ENCODE data around the gene CCDC197.

Gene CCDC197

GRCh38 chr14:94051115-94051514 is 54.0 kb downstream of the CCDC197 start:
- no peak for DNase-seq
- Histone ChIP-seq H3K36me3 (ENCODE audit: insufficient read depth, low read length) (peaks cover 97% of the 10 kb centered on the region), H3K9ac (ENCODE audit: low read depth, low read length) (no peak overlapping the region), H3K4me1 (ENCODE audit: insufficient read depth, low read length) (no peaks in the 10 kb centered on the region), H3K27ac (ENCODE audit: low read length) (no peak overlapping the region), H2AFZ (ENCODE audit: low read depth, low read length) (no peak overlapping the region), H3K4me2 (ENCODE audit: insufficient read depth, low read length) (no peak overlapping the region), H3K79me2 (ENCODE audit: insufficient read depth, low read length) (no peaks in the 10 kb centered on the region), H3K27me3 (ENCODE audit: insufficient read depth, low read length, poor library complexity) (no peaks in the 10 kb centered on the region), H3K4me3 (ENCODE audit: low read depth in 1 of 2, low read length in 2 of 2) (no peak overlapping the region), H3K9me3 (ENCODE audit: insufficient read depth, low read length, severe bottlenecking) (no peaks in the 10 kb centered on the region), H4K20me1 (ENCODE audit: insufficient read depth, low read length) (peaks cover 24% of the 10 kb centered on the region)
- no peak for TF ChIP-seq EZH2 (IDR thresholded peaks at IDR 0.05; ENCODE audit: borderline replicate concordance, low read depth, low read length, severe bottlenecking)
- TF ChIP-seq CTCF (IDR thresholded peaks at IDR 0.05; ENCODE audit: borderline replicate concordance, extremely low read depth, low read length, poor library complexity, severe bottlenecking): peak; percentile 49
- no peak for ATAC-seq (ENCODE audit: insufficient read depth, low read depth)

GRCh38 chr14:94051779-94052178 is 54.7 kb downstream of the CCDC197 start:
- H3K27ac ChIP-seq (ENCODE audit: low read length): no peak overlapping the region
- TF ChIP-seq EZH2 (IDR thresholded peaks at IDR 0.05; ENCODE audit: borderline replicate concordance, low read depth, low read length, severe bottlenecking) (no peak), CTCF (IDR thresholded peaks at IDR 0.05; ENCODE audit: borderline replicate concordance, extremely low read depth, low read length, poor library complexity, severe bottlenecking) (no peak)
- no peak overlapping the region for H2AFZ ChIP-seq (ENCODE audit: low read depth, low read length)
- DNase-seq: no peak
- no peak overlapping the region for H3K9ac ChIP-seq (ENCODE audit: low read depth, low read length)
- peaks cover 97% of the 10 kb centered on the region for H3K36me3 ChIP-seq (ENCODE audit: insufficient read depth, low read length)
- H4K20me1 ChIP-seq (ENCODE audit: insufficient read depth, low read length): peaks cover 25% of the 10 kb centered on the region
- no peaks in the 10 kb centered on the region for H3K4me1 ChIP-seq (ENCODE audit: insufficient read depth, low read length)
- no peak overlapping the region for H3K4me3 ChIP-seq (ENCODE audit: low read depth in 1 of 2, low read length in 2 of 2)
- no peaks in the 10 kb centered on the region for H3K27me3 ChIP-seq (ENCODE audit: insufficient read depth, low read length, poor library complexity)
- no peaks in the 10 kb centered on the region for H3K79me2 ChIP-seq (ENCODE audit: insufficient read depth, low read length)
- no peaks in the 10 kb centered on the region for H3K9me3 ChIP-seq (ENCODE audit: insufficient read depth, low read length, severe bottlenecking)
- no peak for ATAC-seq (ENCODE audit: insufficient read depth, low read depth)
- H3K4me2 ChIP-seq (ENCODE audit: insufficient read depth, low read length): no peak overlapping the region

- no peaks in the 10 kb centered on the region for H3K4me1 ChIP-seq (ENCODE audit: insufficient read depth, low read length)
- no peaks in the 10 kb centered on the region for H3K79me2 ChIP-seq (ENCODE audit: insufficient read depth, low read length)
- H3K4me2 ChIP-seq (ENCODE audit: insufficient read depth, low read length): no peak overlapping the region
- H2AFZ ChIP-seq (ENCODE audit: low read depth, low read length): no peak overlapping the region
- no peak for ATAC-seq (ENCODE audit: insufficient read depth, low read depth)
- peaks cover 24% of the 10 kb centered on the region; the same call in 1 of the 2 replicates for H4K20me1 ChIP-seq (ENCODE audit: insufficient read depth, low read length)
- no peak overlapping the region for H3K27ac ChIP-seq (ENCODE audit: low read length)
- peaks cover 97% of the 10 kb centered on the region for H3K36me3 ChIP-seq (ENCODE audit: insufficient read depth, low read length)
- H3K27me3 ChIP-seq (ENCODE audit: insufficient read depth, low read length, poor library complexity): no peaks in the 10 kb centered on the region
- no peak overlapping the region for H3K9ac ChIP-seq (ENCODE audit: low read depth, low read length)
- H3K9me3 ChIP-seq (ENCODE audit: insufficient read depth, low read length, severe bottlenecking): no peaks in the 10 kb centered on the region
- H3K4me3 ChIP-seq (ENCODE audit: low read depth in 1 of 2, low read length in 2 of 2): no peak overlapping the region
- no peak for DNase-seq
- TF ChIP-seq CTCF (IDR thresholded peaks at IDR 0.05; ENCODE audit: borderline replicate concordance, extremely low read depth, low read length, poor library complexity, severe bottlenecking) (no peak), EZH2 (IDR thresholded peaks at IDR 0.05; ENCODE audit: borderline replicate concordance, low read depth, low read length, severe bottlenecking) (no peak)
These were observed 55.1 kb downstream of the CCDC197 start for GRCh38 chr14:94052199-94052598.

- no peaks in the 10 kb centered on the region for H3K4me1 ChIP-seq (ENCODE audit: insufficient read depth, low read length)
- peaks cover 97% of the 10 kb centered on the region for H3K36me3 ChIP-seq (ENCODE audit: insufficient read depth, low read length)
- DNase-seq: no peak
- no peak overlapping the region for H3K4me3 ChIP-seq (ENCODE audit: low read depth in 1 of 2, low read length in 2 of 2)
- H3K9ac ChIP-seq (ENCODE audit: low read depth, low read length): no peak overlapping the region
- H3K4me2 ChIP-seq (ENCODE audit: insufficient read depth, low read length): no peak overlapping the region
- H3K9me3 ChIP-seq (ENCODE audit: insufficient read depth, low read length, severe bottlenecking): no peaks in the 10 kb centered on the region
- no peak overlapping the region for H2AFZ ChIP-seq (ENCODE audit: low read depth, low read length)
- ATAC-seq (ENCODE audit: insufficient read depth, low read depth): no peak
- no peak overlapping the region for H3K27ac ChIP-seq (ENCODE audit: low read length)
- no peaks in the 10 kb centered on the region for H3K79me2 ChIP-seq (ENCODE audit: insufficient read depth, low read length)
- peaks cover 21% of the 10 kb centered on the region; the same call in 1 of the 2 replicates for H4K20me1 ChIP-seq (ENCODE audit: insufficient read depth, low read length)
- no peaks in the 10 kb centered on the region for H3K27me3 ChIP-seq (ENCODE audit: insufficient read depth, low read length, poor library complexity)
- TF ChIP-seq EZH2 (IDR thresholded peaks at IDR 0.05; ENCODE audit: borderline replicate concordance, low read depth, low read length, severe bottlenecking) (no peak), CTCF (IDR thresholded peaks at IDR 0.05; ENCODE audit: borderline replicate concordance, extremely low read depth, low read length, poor library complexity, severe bottlenecking) (no peak)
These were observed 55.6 kb downstream of the CCDC197 start for GRCh38 chr14:94052662-94053061.

Measured in DND-41 (cell line).